Cardiac muscle cell (in vitro differentiated cells and primary cell): Measurements from ENCODE around the gene TFDP2. TPM values are rescaled to one million over a fixed set of nuclear protein-coding genes. Genes with fewer than 3 reads are reported as not detected.

Experiments
- DNase-seq, 2 donors: peaks; one replicate each; pipeline versions ENCODE4 v3.0.0 to v3.0.0-alpha.2; 2010 to 2017; ENCODE audit warnings: low read depth in 1 of 2, low spot score in 1 of 2
- H3K27ac ChIP-seq: fragments of 200-600 bp; sonication (generic); 2 replicates; pipeline ENCODE4 v1.5.1; 2016
- H3K27me3 ChIP-seq: fragments of 200-600 bp; sonication (generic); 2 replicates; pipeline ENCODE4 v1.6.0; 2016; ENCODE audit warnings: control low read depth
- H3K36me3 ChIP-seq: fragments of 200-600 bp; sonication (generic); 2 replicates; pipeline ENCODE4 v1.5.1; 2016; ENCODE audit warnings: control low read depth
- H3K4me1 ChIP-seq: fragments of 200-600 bp; sonication (generic); 2 replicates; pipeline ENCODE4 v1.8.1; 2017; ENCODE audit warnings: low read depth, mild to moderate bottlenecking, mixed run types
- H3K4me3 ChIP-seq: fragments of 200-600 bp; sonication (generic); 2 replicates; pipeline ENCODE4 v1.5.1; 2016; ENCODE audit warnings: mild to moderate bottlenecking
- H3K9me3 ChIP-seq: fragments of 200-600 bp; sonication (generic); 2 replicates; pipeline ENCODE4 v1.5.1; 2017; ENCODE audit warnings: low read depth, mild to moderate bottlenecking, control low read depth
- polyA plus RNA-seq: library from polyadenylated mRNA; unstranded; fragments of >200 nt; fragmentation: Nextera tagmentation; extraction: Ambion mirVana; gene quantifications from 2 replicates; pipeline ENCODE4 v1.2.1, GENCODE V29; 2016
- total RNA-seq: library from RNA; depleted of rRNA; stranded (reverse); fragments of >200 nt; gene quantifications from 2 replicates; pipeline ENCODE4 v1.2.3, GENCODE V29; 2016
- TF ChIP-seq, protein P1 (sequence below): IDR thresholded peaks from 2 replicates; pipeline ENCODE4 v1.5.1; 2012; ENCODE audit warnings: low read depth, mild to moderate bottlenecking, low read length

TFDP2 gene
- total and polyA plus RNA-seq, 2 experiments from 2014 or later: 60.8 to 95.2 TPM

DNA sequence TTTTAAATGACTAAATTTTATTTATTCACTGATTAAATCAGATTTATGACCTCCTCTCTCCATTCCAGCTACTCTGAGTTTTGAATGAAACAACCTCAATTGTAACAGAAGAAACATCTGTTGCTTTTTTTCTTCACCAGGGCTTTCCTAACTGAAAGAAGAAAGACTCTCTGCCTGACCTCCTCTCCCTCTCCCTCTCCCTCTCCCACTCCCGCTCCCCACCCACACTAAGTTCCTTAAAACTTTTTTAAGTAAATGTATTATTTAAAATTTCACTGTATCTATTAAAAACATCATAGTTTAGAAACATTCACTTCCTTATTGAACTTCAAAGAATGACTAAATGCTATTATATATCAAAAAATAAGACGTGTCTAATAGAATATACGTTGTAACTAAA lies 122.0 kb downstream of the TFDP2 start:
- TF ChIP-seq, protein P1, sequence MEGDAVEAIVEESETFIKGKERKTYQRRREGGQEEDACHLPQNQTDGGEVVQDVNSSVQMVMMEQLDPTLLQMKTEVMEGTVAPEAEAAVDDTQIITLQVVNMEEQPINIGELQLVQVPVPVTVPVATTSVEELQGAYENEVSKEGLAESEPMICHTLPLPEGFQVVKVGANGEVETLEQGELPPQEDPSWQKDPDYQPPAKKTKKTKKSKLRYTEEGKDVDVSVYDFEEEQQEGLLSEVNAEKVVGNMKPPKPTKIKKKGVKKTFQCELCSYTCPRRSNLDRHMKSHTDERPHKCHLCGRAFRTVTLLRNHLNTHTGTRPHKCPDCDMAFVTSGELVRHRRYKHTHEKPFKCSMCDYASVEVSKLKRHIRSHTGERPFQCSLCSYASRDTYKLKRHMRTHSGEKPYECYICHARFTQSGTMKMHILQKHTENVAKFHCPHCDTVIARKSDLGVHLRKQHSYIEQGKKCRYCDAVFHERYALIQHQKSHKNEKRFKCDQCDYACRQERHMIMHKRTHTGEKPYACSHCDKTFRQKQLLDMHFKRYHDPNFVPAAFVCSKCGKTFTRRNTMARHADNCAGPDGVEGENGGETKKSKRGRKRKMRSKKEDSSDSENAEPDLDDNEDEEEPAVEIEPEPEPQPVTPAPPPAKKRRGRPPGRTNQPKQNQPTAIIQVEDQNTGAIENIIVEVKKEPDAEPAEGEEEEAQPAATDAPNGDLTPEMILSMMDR: no peak
- H3K27me3 ChIP-seq: no peaks in the 10 kb centered on the region
- no peaks in the 10 kb centered on the region for H3K36me3 ChIP-seq
- peak overlapping the region; percentile 18 for H3K27ac ChIP-seq
- peak overlapping the region; percentile 58 for H3K4me3 ChIP-seq
- peaks cover 24% of the 10 kb centered on the region for H3K4me1 ChIP-seq
- no peaks in the 10 kb centered on the region for H3K9me3 ChIP-seq
- DNase-seq: peak; percentile 20 to 22

DNA sequence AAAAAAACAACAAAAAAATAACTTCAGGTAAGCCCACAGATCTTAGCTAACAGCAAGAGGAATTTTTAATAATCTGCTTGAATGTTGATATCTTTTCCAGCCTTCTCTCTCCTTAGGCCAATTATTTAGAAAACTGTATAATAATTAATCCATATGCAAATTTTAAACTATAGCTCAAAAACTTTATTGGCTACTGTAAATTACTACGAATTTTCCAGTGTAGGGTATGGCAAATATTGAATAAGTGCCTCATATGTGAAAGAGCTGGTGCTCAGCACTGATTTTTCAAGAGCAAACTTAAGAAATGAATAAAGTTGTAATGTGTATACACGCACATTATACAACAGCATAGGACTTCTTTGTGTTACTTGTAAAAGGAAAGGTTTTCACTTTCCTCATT lies 123.0 kb downstream of the TFDP2 start:
- peak overlapping the region; percentile 58 for H3K4me3 ChIP-seq
- no peak overlapping the region for H3K27ac ChIP-seq
- no peaks in the 10 kb centered on the region for H3K9me3 ChIP-seq
- no peak for DNase-seq
- H3K4me1 ChIP-seq: peaks cover 31% of the 10 kb centered on the region
- TF ChIP-seq, protein P1: no peak
- H3K27me3 ChIP-seq: no peaks in the 10 kb centered on the region
- no peaks in the 10 kb centered on the region for H3K36me3 ChIP-seq

DNA sequence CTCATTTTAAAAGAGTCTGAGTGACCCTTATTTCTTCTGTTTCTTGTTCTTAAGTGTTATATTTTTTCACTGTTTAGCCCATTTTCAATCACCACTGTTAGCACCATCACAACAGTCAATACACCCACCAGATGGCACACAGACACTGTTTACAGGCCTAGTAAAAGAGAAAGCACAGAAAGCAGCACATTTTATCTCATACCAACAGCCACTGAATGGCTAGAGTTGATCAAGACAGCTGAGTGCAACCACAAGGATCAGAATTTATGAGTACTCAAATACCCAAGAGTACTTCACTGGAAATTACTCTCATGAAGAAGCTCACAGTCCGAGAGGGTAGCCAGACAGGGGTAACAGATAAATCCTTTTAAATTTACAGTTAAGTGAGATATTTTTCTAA lies 127.0 kb downstream of the TFDP2 start:
- TF ChIP-seq, protein P1: no peak
- Histone ChIP-seq H3K4me3 (no peak overlapping the region), H3K9me3 (no peaks in the 10 kb centered on the region), H3K27ac (peak overlapping the region; percentile 64), H3K4me1 (peaks cover 28% of the 10 kb centered on the region), H3K36me3 (no peaks in the 10 kb centered on the region), H3K27me3 (no peaks in the 10 kb centered on the region)
- peak in 1 of 2 donors; percentile 42 for DNase-seq

DNA sequence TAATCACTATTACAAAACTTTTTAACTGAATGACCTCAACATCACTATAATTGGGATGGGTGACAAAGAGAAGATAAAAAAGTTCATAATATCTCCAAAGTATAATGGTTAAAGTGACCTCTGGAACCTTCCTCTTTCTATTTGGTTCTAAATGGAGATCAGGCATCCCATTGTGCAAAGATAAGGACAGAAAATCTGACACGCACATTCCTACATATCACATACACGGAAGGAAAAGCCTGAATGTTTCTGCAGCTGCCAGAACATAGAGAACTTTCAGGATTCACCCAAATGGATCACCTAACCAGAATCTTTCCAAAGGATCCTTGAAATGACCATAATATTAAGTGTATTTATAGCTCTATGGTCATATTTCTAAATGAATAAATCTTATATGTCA lies 128.2 kb downstream of the TFDP2 start:
- TF ChIP-seq, protein P1: no peak
- H3K36me3 ChIP-seq: no peaks in the 10 kb centered on the region
- H3K27me3 ChIP-seq: no peaks in the 10 kb centered on the region
- peaks cover 21% of the 10 kb centered on the region for H3K4me1 ChIP-seq
- peak; percentile 6 to 26 for DNase-seq
- H3K9me3 ChIP-seq: no peaks in the 10 kb centered on the region
- peak overlapping the region; percentile 65 for H3K27ac ChIP-seq
- H3K4me3 ChIP-seq: no peak overlapping the region

DNA sequence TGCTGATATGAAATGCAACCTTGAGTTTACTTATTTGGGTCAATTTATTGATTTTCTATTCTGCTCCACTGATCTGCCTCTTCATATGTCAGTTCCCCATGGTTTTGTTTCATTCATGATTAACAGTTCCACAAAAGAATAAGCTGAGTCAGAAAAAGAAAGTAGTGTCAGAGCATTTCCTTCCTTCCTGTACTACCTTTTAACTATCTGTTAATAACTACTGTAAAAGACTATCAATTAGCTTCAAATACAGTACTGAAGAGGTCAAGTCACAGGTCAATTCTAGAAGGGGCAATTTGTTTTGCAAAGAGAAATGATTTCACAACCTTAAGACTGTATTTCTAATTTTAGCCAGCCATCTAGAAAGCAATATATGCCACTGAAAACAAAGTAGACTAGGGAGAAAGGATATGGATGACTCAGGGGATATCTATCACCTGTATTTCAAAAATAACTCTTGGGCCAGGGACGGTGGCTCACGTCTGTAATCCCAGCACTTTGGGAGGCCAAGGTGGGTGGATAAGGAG lies 129.5 kb downstream of the TFDP2 start:
- Histone ChIP-seq H3K4me1 (peaks cover 21% of the 10 kb centered on the region), H3K36me3 (no peaks in the 10 kb centered on the region), H3K4me3 (no peak overlapping the region), H3K9me3 (no peaks in the 10 kb centered on the region), H3K27ac (peak overlapping the region; percentile 55), H3K27me3 (no peaks in the 10 kb centered on the region)
- no peak for DNase-seq
- TF ChIP-seq, protein P1: no peak

DNA sequence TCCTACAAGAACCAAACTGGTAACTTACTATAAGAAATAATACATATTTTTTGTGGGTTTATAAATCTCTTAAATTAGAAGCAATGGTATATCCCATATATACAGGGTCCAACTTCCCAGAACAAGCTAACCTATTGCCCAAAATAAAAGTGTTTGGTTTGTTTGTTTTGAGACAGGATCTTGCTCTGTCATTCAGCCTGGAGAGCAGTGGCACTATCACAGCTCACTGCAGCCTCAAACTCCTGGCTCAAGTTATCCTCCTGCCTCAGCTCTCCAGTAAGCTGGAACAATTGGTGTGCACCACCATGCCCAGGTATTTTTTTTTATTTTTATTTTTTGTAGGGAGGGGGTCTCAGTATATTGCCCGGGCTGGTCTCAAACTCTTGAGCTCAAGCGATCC lies 135.4 kb downstream of the TFDP2 start:
- H3K36me3 ChIP-seq: no peaks in the 10 kb centered on the region
- no peaks in the 10 kb centered on the region for H3K4me1 ChIP-seq
- TF ChIP-seq, protein P1: no peak
- no peaks in the 10 kb centered on the region for H3K27me3 ChIP-seq
- H3K4me3 ChIP-seq: no peak overlapping the region
- H3K27ac ChIP-seq: no peak overlapping the region
- no peaks in the 10 kb centered on the region for H3K9me3 ChIP-seq
- DNase-seq: no peak
